Chondrocyte (in vitro differentiated cells): ENCODE results near the gene GCNT4. TPM values are rescaled to one million over a fixed set of nuclear protein-coding genes. Genes with fewer than 3 reads are reported as not detected.

Experiments
- DNase-seq: peaks from one replicate; pipeline ENCODE4 v3.0.0; 2021; ENCODE audit warnings: mixed read lengths, low spot score
- H3K27ac Mint-ChIP-seq: one replicate; pipeline ENCODE4 v1.8.0; 2021; ENCODE audit warnings: mild to moderate bottlenecking, moderate library complexity, mixed read lengths; ENCODE audit not compliant: unreplicated experiment
- H3K27me3 Mint-ChIP-seq: 2 replicates; pipeline ENCODE4 v1.8.0; 2021; ENCODE audit warnings: low read depth, mixed read lengths
- H3K36me3 Mint-ChIP-seq: 2 replicates; pipeline ENCODE4 v1.8.0; 2021; ENCODE audit warnings: low read depth, mixed read lengths
- H3K4me1 Mint-ChIP-seq: 2 replicates; pipeline ENCODE4 v1.8.0; 2021; ENCODE audit warnings: low read depth, mild to moderate bottlenecking, mixed read lengths
- H3K4me3 Mint-ChIP-seq: one replicate; pipeline ENCODE4 v1.8.0; 2021; ENCODE audit warnings: mild to moderate bottlenecking, moderate library complexity, mixed read lengths; ENCODE audit not compliant: unreplicated experiment
- H3K9me3 Mint-ChIP-seq: 2 replicates; pipeline ENCODE4 v1.8.0; 2021; ENCODE audit warnings: low read depth, mixed read lengths
- CTCF ChIP-seq: fragments of 200-600 bp; sonication (generic); IDR thresholded peaks from 2 replicates; pipeline ENCODE4 v1.5.0; 2021; ENCODE audit warnings: antibody characterized with exemption, mild to moderate bottlenecking, moderate library complexity
- total RNA-seq: library from RNA; stranded (reverse); gene quantifications from 3 replicates; pipeline ENCODE4 v1.2.1, GENCODE V29; 2021

The GCNT4 gene
- total RNA-seq, 1 donor from 2014 or later, result 2.6 TPM

GRCh38 chr5:75012748-75013147 lies 39.6 kb downstream of the GCNT4 start:
- Mint-ChIP-seq H3K9me3 (peaks cover 4% of the 10 kb centered on the region), H3K4me3 (no peak overlapping the region), H3K4me1 (peaks cover 3% of the 10 kb centered on the region), H3K27me3 (no peaks in the 10 kb centered on the region), H3K27ac (no peak overlapping the region), H3K36me3 (no peaks in the 10 kb centered on the region)
- no peak for DNase-seq
- TF ChIP-seq CTCF, result no peak

GRCh38 chr5:75010838-75011237 lies 41.5 kb downstream of the GCNT4 start:
- no peak for DNase-seq
- Mint-ChIP-seq H3K36me3 (no peaks in the 10 kb centered on the region), H3K27me3 (no peaks in the 10 kb centered on the region), H3K4me1 (peaks cover 11% of the 10 kb centered on the region), H3K4me3 (no peak overlapping the region), H3K27ac (no peak overlapping the region), H3K9me3 (peaks cover 6% of the 10 kb centered on the region)
- TF ChIP-seq CTCF, result no peak

DNA sequence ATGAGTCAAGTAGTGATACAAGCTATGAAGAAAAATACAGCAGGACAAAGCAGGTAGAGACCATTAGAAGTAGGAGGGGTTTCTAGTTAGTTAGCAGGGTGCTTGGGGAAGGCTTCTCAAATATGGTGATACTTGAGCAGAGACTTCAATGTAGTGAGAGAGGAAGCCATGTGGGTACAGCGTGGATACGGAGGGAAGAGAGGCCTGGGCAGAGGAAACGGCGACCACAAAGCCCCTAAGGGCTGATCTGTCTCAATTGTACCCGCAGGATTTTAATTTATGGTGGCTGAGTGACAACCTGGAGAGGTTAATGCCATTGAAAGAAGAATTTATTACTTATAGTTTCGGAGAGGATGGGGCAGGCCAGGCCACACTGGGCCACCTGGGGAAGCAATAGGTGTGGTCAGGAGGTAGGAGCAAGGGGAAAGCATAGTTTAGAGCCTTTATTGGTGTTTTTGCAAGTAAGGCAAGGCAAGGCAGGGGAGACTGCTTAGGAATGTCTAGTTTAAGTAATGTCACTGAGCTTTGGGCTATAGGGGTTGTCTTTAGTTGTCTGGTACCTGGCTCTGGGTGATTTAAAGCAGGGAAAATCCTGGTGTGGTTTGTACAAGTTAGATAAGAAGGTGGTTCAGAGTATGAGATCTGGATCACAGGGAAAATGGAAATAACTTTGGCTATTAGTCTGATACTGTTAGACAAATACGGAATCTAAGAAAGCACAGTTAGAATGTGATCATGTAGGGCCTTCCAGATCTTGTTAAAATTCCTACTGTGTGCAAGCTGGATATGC lies 42.6 kb downstream of the GCNT4 start:
- Mint-ChIP-seq H3K27ac (no peak overlapping the region), H3K4me1 (peaks cover 11% of the 10 kb centered on the region), H3K4me3 (no peak overlapping the region), H3K36me3 (peaks cover 3% of the 10 kb centered on the region), H3K9me3 (peaks cover 10% of the 10 kb centered on the region), H3K27me3 (no peaks in the 10 kb centered on the region)
- DNase-seq, result no peak
- TF ChIP-seq CTCF, result no peak

GRCh38 chr5:75006865-75007822 lies 45.2 kb downstream of the GCNT4 start:
- H3K4me1 Mint-ChIP-seq, result peaks cover 11% of the 10 kb centered on the region
- DNase-seq, result no peak
- H3K27ac Mint-ChIP-seq, result no peak overlapping the region
- H3K9me3 Mint-ChIP-seq, result peaks cover 12% of the 10 kb centered on the region
- no peak for TF ChIP-seq CTCF
- no peaks in the 10 kb centered on the region for H3K27me3 Mint-ChIP-seq
- H3K36me3 Mint-ChIP-seq, result peaks cover 5% of the 10 kb centered on the region
- H3K4me3 Mint-ChIP-seq, result no peak overlapping the region

DNA sequence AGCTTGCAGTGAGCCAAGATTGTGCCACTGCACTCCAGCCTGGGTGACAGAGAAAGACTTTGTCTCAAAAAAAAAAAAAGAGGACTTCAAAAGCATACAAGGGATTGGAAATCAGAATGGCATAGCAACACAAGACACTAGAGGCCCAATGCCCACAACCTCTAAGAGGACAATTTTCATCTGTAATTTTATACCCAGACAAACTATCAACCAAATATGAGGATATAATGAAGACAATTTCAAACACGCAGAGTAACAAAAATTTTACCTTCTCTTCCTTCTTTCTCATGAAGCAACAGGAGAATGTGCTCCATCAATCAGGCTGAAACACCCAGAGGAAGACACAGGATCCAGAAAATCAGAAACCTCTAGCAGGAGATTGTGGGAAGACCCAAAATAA lies 46.8 kb downstream of the GCNT4 start:
- TF ChIP-seq CTCF, result no peak
- Mint-ChIP-seq H3K4me1 (peaks cover 11% of the 10 kb centered on the region), H3K4me3 (no peak overlapping the region), H3K9me3 (peaks cover 12% of the 10 kb centered on the region), H3K36me3 (peaks cover 5% of the 10 kb centered on the region), H3K27me3 (no peaks in the 10 kb centered on the region), H3K27ac (no peak overlapping the region)
- no peak for DNase-seq
